ENCODE data around the gene KRT75.

The KRT75 gene

DNA sequence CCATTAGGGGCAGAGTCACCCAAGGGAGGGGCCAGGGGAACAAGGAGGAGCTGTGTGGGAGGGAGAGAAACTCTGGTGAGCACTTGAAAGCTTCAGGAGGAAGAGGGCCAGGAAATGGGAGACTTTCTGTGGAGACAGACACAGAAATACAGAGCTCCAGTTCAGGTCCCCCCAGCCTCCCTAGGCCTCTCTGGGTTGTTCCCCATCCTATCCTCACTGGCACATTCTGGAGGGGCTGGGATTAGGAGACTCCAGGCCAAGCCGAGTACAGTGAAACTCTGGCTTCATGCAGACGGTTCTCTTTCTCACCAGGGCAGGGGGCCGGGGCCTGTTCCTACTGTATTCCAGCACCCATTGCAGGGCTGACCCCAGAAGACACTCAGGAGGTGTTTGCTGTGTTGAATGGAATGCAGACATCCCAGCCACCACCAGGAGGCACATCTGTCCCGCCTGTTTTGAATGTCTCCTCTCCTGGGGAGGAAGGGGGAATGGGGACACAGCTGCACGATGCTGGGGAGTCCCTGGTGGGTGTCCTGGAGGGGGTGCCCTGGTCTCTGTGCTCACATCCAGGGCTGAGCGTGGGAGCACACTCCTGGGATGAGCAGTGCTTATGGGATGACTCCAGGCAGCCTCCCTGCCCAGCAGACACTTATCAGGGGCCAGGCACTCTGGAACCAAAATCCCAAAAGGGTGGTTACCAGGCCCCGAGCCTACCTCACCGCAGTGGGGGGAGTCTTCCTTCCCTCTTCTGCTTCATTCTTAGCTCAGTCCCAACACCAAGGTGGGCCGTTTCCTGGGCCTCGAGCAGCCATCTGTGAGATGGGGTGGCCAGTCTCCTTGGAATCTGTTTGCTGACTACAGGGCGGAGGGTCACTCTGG is 43.2 kb downstream of the KRT75 start:
- no peak for DNase-seq

DNA sequence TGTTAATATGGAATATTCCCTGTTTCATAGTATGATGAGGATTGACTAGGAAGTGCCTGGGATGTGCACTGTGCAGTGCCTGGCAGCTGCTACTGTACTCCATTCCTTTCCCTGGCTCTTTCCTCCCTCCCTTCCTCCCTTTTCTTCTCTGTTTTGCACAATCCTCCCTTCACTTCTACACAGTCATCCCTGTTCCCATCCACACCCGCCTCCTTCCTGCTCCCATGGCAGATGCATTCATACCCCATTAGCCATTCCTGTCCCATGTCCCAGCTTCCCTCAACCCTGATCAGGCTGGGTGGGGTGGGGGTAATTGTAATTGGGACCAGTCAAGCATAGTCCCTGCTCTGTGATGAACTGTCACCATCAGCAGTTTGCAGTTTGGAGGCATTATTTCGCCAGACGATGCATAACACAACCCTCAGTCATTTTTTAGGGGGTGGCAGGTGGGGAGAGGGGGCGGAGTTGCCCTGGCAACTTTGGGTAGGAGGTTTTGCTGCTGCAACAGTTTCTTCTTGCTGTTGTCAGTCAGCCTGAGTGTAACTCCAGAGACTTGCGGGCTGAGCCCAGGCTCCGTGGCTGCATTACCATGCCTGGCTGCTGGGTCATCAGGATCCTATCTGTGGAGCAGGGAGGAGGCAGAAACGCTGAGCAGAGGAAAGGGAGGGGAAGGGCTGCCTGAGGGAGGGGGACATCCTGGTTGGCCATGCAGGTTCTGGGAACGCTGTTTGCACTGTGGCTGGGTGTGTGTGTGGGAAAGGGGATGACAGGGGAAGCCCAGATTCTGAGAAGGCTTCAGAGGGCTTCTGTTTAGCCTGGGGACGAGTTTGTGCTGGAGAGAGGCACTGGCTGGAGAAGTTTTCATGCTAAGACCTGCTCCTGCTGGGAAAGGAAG is 44.6 kb downstream of the KRT75 start:
- DNase-seq: no peak

DNA sequence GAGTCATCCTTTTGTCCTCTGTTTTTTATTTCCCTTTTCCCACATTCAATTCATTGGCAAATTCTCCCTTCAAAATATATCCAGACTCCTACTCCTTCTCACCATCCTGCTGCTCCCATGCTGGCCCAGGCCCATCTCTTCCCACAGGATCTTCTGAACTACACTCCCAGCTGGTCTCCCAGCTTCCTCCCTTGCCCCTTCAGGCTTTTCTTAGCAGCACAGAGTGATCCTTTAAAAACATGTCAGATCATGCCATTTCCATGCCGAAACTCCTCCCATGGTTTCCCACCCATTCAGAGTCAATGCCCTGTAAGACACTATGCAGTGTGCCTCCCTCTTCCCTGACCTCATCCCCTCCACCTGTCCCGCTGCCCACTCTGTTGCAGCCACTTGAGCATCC is 46.3 kb downstream of the KRT75 start:
- DNase-seq: no peak

DNA sequence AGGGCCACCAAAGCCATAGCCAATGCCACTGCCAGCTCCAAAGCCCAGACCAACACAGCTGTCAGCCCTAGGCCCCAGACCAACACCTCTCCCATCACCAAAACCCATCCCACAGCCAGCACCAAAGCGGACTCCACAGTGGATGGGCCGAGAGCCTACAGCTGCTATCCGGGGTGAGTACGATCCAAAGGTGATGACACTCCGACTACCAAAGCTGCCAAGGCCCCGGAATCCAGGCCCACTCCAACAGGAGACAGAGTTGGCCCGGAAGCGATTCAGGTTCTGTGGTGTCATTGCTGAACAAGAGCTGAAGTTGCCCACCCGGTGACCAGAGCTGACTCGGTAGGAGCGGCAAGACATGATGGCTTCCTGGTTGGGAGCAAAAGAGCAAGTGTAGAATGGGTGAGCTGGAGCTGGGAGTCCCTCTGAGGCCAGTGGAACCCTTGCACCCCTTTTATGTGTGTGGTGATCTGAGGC is 48.9 kb downstream of the KRT75 start, which contains the start of gene KRT84:
Gene KRT84, minus strand, starts transcription at position 427 of the 477 bp plus-strand sequence. Its CDS starts 67 bp downstream, at position 360.
- DNase-seq: no peak

DNA sequence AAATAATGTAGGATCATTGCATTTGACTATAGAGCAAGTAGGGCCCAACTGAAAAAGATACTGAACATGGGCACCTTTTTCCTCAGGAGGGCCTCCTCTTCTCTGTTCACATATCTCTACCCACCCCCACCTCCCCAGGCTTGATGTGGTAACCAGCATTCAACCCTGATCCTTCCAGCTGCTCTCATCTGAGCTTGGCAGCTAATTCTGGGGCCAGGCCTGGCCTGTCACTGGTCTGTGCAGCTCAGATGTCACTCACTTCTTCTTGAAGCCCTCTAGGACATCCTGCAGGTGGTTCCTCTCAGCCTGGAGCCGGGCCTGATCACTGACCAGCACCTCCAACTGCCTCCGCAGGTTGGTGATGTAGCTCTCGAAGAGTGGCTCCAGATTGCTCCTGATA is 50.8 kb downstream of the KRT75 start:
- DNase-seq: no peak

DNA sequence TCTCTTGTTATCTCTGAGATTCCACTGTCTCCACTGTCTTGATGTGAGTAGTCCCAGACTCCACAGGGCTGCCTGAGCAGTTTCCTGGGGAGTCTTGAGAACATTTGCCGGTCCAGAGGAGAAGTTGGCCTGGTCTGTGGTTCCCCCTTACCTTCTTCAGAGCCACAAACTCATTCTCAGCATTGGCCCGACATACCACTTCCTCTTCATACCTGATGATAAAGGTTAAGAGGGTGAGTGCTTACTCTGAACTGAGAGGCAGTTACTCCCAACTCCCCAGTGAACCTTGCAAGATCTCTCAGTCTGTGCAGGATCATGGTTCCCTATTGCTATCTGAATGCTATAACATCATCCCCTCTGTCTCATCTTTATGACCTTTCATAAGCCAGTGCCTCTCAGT is 51.3 kb downstream of the KRT75 start:
- no peak for DNase-seq

DNA sequence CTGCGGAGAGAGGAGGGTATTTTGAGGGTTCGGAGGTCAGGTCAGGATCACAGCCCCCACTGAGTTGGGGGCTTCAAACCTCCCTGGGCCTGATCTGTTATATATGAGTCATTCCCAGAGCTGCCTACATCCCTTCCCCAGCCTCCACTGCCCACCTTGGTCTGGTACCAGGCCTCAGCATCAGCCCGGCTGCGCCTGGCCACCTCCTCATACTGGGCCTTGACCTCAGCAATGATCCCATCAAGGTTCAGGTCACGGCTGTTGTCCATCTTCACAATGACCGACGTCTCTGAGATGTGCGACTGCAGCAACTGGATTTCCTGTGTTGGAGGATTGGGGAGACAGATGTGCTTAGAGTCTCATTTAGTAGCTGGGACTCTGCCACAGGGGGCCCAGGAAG is 53.0 kb downstream of the KRT75 start:
- DNase-seq: no peak

DNA sequence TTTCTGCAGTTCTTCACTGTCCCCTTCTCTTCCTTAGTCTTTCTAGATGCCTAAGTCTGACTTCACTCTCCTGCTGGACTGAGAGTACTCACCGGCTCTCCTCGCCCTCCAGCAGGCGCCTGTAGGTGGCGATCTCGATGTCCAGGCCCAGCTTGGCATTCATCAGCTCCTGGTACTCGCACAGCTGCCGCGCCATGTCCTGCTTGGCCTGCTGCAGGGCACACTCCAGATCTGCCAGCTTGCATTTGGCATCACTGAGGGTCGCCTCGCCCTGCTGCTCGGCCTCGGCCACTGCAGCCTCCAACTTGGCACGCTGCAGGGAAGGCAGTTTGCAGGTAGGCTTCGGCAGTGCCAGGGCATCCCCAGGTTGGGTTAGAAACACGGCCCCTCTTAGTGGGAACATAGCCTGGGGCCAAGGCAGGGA is 53.9 kb downstream of the KRT75 start:
- DNase-seq: no peak

DNA sequence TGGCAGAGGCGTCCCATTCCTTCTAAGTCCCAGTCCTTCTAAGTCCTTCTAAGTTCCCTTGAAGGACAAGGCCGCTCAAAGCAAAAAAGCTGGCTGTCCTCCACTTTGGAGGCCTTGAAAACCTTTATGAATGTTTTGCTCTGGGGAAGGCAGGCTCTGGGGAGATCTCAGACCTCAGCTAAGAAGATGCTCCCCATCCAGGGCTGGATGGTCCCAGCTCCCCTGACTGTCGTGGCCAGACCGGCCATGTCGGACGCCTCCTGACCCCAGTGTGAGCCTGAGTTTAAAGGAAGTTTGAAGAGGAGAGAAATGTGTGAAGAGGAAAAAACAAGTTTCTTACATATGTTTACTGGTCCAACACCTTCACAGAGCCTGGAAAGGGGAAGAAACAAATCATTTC is 54.6 kb downstream of the KRT75 start:
- DNase-seq: no peak

DNA sequence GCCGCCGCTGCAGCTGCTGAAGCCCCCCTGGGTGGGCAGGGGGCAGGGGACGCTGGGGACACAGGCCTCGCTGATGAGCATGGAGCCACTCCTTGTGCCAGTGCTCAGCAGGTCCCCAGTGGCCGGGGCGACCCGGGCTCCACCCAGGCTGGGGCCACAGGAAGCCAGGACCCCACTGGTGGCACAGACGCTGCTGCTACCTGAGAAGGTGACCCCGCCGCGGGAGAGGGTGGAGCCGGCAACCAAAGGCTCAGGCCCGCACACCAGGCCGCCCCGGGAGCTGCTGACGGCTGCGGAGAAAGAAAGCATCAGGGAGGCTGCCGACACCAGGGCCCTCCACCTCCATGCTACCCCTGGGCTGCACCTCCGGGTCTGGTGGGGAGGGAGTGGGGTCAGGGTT is 56.1 kb downstream of the KRT75 start:
- no peak for DNase-seq

DNA sequence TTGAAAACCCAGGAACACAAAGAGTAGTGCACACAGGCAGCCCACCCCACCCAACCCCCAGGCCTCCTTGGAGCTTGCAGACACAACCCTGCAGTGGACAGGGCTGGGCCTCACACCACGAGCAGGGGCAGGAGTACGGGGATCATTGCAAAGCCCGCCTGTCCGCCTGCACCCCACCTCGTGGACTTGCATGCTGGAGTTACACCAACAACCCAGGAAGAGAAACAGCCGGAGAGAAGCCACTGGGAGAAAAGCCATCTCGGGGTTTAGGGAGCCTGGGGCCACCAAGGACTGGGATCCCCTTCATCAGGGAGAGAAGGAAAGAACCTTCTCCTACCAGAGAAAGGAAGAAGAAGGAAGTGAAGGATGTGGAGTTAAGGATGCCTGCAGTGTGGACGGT is 56.9 kb downstream of the KRT75 start:
- no peak for DNase-seq

Data from CD4-positive, alpha-beta T cell treated with Interferon gamma for 1 hour (primary cell).